ENCODE results near the gene HCRTR1. TPM values are rescaled to one million over a fixed set of nuclear protein-coding genes. Genes with fewer than 3 reads are reported as not detected.

The HCRTR1 gene
- total RNA-seq, 1 donor from 2014 or later = not detected

DNA sequence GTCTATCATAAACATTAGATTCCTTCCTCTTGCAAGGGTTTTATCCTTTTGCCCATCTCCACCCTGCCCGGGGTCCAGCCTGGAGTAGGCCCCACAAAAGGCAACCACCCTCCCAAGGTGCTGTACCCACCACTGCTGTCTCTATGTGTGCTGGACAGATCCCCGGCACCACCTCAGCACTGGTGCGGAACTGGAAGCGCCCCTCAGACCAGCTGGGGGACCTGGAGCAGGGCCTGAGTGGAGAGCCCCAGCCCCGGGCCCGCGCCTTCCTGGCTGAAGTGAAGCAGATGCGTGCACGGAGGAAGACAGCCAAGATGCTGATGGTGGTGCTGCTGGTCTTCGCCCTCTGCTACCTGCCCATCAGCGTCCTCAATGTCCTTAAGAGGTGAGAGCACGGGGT lies 5.9 kb downstream of the HCRTR1 start:
- intact Hi-C loops (cut with micrococcal nuclease) = no loop called here

DNA sequence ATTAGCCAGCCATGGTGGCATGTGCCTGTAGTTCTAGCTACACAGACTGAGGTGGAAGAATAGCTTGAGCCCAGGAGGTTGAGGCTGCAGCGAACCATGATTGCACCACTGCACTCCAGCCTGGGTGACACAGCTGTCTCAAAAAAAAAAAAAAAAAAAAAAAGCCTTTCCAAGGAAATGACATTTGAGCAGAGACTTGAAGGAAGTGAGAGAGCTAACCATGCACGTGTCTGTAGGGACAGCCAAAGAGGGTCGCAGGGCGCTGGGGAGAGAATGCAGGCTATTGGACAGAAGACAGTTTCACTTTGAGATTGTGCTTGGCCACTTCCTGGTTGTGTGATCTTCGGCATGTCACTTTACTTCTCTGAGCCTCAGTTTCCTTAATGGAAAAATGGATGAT lies 6.8 kb downstream of the HCRTR1 start:
- Mint-ChIP-seq H3K36me3 (ENCODE audit: low read depth) (peaks cover 15% of the 10 kb centered on the region), H3K27me3 (no peaks in the 10 kb centered on the region), H3K4me3 (no peak overlapping the region), H3K9me3 (no peaks in the 10 kb centered on the region), H3K27ac (no peak overlapping the region), H3K4me1 (peaks cover 9% of the 10 kb centered on the region)
- intact Hi-C loops (cut with micrococcal nuclease) = no loop called here
- DNase-seq = no peak

More for the DNA sequence above, 5.9 kb downstream of the HCRTR1 start:
- Mint-ChIP-seq H3K27me3 (peaks cover 9% of the 10 kb centered on the region), H3K36me3 (ENCODE audit: low read depth) (peaks cover 7% of the 10 kb centered on the region), H3K9me3 (no peaks in the 10 kb centered on the region), H3K27ac (no peak overlapping the region), H3K4me3 (no peak overlapping the region), H3K4me1 (peaks cover 9% of the 10 kb centered on the region)
- DNase-seq = no peak

- Mint-ChIP-seq H3K27me3 (no peaks in the 10 kb centered on the region), H3K27ac (no peak overlapping the region), H3K9me3 (no peaks in the 10 kb centered on the region), H3K4me3 (no peak overlapping the region), H3K4me1 (peaks cover 9% of the 10 kb centered on the region), H3K36me3 (ENCODE audit: low read depth) (peaks cover 21% of the 10 kb centered on the region)
- intact Hi-C loops (cut with micrococcal nuclease) = no loop called here
- no peak for DNase-seq
Observed at GRCh38 chr1:31624731-31625514, 7.4 kb downstream of the HCRTR1 start.

DNA sequence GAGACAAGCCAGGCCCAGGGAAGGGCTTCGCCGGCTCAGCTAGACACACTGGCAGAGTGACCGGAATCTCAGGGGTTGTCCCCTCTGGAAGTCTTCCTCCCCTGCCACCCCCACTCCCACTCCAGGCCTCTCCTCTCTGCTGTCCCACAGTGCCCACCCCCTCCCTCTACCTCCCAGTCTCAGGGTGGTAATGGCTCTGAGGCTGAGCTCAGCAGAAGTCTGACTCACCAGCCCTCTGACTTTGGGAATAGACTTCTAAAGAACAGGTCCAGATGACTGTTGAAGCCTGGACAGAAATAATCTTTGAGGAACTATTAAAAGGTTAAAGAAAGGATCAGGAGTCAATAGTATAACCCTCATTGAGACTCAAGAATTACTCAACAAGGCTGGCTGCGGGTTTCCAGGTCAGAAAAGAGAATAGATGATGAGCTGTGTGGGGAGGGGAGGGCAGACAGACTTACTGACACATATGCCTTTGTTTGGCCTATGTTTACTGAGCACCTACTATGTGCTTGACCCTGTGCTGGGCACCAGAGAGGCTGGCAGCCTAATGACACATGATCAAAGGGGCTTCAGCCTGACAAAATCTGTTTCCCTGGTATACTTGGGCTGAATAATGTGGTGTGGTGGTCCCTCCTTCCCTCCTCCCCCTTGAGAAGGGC lies 8.2 kb downstream of the HCRTR1 start:
- H3K27ac Mint-ChIP-seq = no peak overlapping the region
- H3K27me3 Mint-ChIP-seq = no peaks in the 10 kb centered on the region
- no peak for DNase-seq
- no peak overlapping the region for H3K4me3 Mint-ChIP-seq
- H3K4me1 Mint-ChIP-seq = peaks cover 9% of the 10 kb centered on the region
- peaks cover 27% of the 10 kb centered on the region for H3K36me3 Mint-ChIP-seq (ENCODE audit: low read depth)
- intact Hi-C loops (cut with micrococcal nuclease) = no loop called here
- H3K9me3 Mint-ChIP-seq = no peaks in the 10 kb centered on the region

- H3K4me3 Mint-ChIP-seq = no peak overlapping the region
- no peak for DNase-seq
- H3K9me3 Mint-ChIP-seq = no peaks in the 10 kb centered on the region
- no peak overlapping the region for H3K27ac Mint-ChIP-seq
- no peaks in the 10 kb centered on the region for H3K27me3 Mint-ChIP-seq
- intact Hi-C loops (cut with micrococcal nuclease) = no loop called here
- peaks cover 27% of the 10 kb centered on the region for H3K36me3 Mint-ChIP-seq (ENCODE audit: low read depth)
- H3K4me1 Mint-ChIP-seq = peaks cover 9% of the 10 kb centered on the region
Observed at GRCh38 chr1:31626223-31627207, 9.0 kb downstream of the HCRTR1 start.

DNA sequence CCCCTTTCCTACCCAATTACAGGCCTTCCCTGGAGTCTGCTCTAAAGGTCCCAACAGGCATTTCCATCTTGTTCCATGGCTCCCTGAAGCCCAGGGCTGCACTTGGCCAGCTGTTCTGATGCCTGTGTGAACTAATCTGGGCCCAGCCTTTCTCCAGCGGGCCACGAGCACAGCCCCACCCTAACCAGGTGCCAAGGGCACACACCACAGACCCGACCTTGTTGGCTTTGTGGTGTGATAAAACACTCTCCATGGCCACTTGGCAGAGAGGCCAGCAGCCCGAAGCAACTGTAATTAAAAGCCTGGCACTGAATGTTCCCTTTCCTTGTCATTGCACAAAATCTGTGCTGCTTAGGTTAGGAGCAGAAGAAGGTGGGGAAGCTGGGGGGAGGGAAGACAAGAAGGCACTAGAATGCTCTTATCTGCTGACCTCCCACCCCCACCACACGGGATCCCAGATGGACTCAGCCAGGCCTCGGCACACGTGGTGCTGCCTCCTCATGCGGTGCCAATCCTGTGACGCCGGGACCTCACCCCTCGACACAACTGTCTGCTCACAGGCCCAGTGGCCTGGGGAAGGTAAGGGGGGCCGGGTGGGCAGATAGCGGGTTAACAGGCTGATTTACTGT lies 9.9 kb downstream of the HCRTR1 start:
- Mint-ChIP-seq H3K9me3 (no peaks in the 10 kb centered on the region), H3K27ac (no peak overlapping the region), H3K27me3 (no peaks in the 10 kb centered on the region), H3K4me1 (peaks cover 9% of the 10 kb centered on the region), H3K36me3 (ENCODE audit: low read depth) (peaks cover 32% of the 10 kb centered on the region), H3K4me3 (no peak overlapping the region)
- intact Hi-C loops (cut with micrococcal nuclease) = no loop called here
- no peak for DNase-seq

GRCh38 chr1:31627930-31628559 lies 10.6 kb downstream of the HCRTR1 start:
- Mint-ChIP-seq H3K4me1 (peaks cover 9% of the 10 kb centered on the region), H3K9me3 (no peaks in the 10 kb centered on the region), H3K36me3 (ENCODE audit: low read depth) (peaks cover 35% of the 10 kb centered on the region), H3K27ac (no peak overlapping the region), H3K4me3 (no peak overlapping the region), H3K27me3 (no peaks in the 10 kb centered on the region)
- intact Hi-C loops (cut with micrococcal nuclease) = no loop called here
- DNase-seq = no peak

DNA sequence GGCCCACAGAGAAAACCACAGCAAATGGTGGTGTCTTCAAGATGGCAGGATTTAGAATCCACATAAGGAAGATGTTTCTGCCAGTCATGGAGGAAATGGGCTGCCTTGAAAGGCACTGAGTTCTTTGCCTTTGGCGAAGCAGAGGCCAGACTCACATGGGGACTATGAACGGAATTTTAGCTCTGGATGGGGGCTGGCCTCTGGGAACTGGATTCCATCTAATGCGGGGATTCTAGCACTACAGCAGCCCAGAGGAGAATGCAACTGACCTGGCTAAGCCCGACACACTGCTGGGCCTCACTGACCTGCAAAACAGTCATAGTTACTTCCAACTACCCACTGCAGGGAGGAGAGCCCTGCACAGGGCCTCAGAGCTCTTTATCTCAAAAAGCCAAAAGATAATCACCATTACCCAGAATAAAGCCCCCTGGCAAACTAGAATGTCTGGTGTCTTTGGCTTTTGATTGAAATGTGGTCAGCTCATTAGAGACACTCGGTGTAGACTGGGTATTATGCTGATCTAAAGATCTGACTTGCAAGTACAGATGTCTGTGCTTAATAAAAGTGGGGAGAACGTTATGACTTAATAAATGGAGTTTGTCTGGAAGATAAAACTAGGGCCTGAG lies 11.6 kb downstream of the HCRTR1 start:
- no peaks in the 10 kb centered on the region for H3K27me3 Mint-ChIP-seq
- H3K27ac Mint-ChIP-seq = no peak overlapping the region
- H3K9me3 Mint-ChIP-seq = no peaks in the 10 kb centered on the region
- peaks cover 32% of the 10 kb centered on the region for H3K36me3 Mint-ChIP-seq (ENCODE audit: low read depth)
- peaks cover 5% of the 10 kb centered on the region for H3K4me1 Mint-ChIP-seq
- no peak overlapping the region for H3K4me3 Mint-ChIP-seq
- intact Hi-C loops (cut with micrococcal nuclease) = no loop called here
- no peak for DNase-seq

DNA sequence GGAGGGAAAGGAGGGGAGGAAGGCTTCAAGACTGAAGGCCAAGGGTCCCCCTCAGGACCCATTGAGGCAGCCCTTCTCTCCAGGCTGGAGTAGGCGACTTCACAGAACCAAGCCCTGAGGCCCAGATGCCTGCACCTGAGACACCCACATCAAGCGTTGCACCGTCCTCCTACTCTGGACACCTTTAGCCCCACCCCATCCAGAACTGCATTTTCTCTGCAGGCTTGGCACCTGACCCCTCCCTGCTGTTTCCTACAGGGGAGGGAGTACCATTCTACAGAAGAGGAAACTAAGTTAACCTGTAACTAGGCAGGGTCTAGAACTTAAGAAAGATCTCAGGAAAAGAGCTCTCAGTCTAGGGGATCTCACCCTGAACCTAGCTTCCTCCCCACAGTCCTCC lies 15.2 kb downstream of the HCRTR1 start:
- H3K9me3 Mint-ChIP-seq = no peaks in the 10 kb centered on the region
- H3K27me3 Mint-ChIP-seq = no peaks in the 10 kb centered on the region
- peaks cover 36% of the 10 kb centered on the region for H3K36me3 Mint-ChIP-seq (ENCODE audit: low read depth)
- no peak overlapping the region for H3K27ac Mint-ChIP-seq
- H3K4me1 Mint-ChIP-seq = peaks cover 3% of the 10 kb centered on the region
- intact Hi-C loops (cut with micrococcal nuclease) = loop anchor here (1.0 kb wide), 1 partner anchor 68 kb away; no protein-coding TSS in a partner anchor
- no peak for DNase-seq
- no peak overlapping the region for H3K4me3 Mint-ChIP-seq

DNA sequence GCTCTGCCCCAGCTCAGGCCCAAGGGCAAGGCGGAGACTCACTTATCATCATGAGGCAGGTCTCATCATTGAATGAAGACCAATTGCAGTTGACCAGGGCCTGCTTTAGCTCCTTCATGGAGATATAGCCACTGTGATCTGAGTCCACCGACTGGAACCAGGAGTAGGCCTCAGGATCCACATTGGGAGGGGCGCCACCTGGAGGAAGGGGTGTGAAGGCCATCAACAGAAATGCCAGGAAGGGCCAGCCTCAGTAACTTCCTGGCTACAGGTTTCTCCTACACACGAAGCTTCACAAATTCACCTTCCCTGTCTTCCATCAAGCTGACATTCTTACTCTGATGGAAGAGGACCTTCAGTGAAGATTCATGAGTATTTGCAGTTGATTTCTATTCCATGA lies 15.6 kb downstream of the HCRTR1 start:
- peaks cover 35% of the 10 kb centered on the region for H3K36me3 Mint-ChIP-seq (ENCODE audit: low read depth)

DNA sequence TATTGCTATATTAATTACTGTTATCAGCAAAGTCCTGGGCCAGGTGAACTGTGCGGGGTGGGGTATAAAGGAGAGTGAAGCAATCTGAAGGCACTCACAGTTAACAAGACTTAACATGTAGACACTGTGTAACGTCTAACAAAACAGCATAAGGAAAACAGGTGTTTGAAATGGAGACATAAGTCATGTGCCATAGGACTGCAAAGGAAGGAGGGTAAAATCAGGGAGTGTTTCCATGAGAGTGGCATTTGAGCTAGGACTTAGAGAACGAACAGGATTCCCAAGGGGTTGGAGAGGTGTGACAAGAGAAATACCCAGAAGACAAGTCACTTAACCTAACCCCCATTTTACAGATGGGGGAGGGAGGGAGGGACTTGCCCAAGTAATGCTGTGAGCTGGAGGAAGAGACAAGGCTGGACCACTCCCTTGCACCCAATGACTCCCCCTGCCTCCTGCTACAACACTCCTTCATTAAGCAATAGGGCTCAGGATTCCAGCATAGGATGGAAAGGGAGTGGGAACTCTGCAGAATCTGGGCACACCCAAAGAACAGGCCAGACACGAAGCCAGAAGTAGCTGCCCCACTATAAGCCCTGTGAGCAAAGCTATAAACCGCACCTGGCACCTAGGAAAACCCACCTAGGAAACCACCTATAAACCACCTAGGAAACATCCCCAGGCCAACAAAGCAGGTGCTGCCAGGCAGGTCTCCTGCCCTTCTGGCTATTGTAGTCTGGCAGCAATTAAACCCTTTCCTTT lies 20.6 kb downstream of the HCRTR1 start:
- Mint-ChIP-seq H3K4me3 (no peak overlapping the region), H3K4me1 (peaks cover 10% of the 10 kb centered on the region), H3K36me3 (ENCODE audit: low read depth) (peaks cover 6% of the 10 kb centered on the region), H3K9me3 (no peaks in the 10 kb centered on the region), H3K27ac (no peak overlapping the region), H3K27me3 (no peaks in the 10 kb centered on the region)
- DNase-seq = no peak
- intact Hi-C loops (cut with micrococcal nuclease) = no loop called here

More for the DNA sequence above, 15.6 kb downstream of the HCRTR1 start:
- intact Hi-C loops (cut with micrococcal nuclease) = loop anchor here (1.0 kb wide), 1 partner anchor 69 kb away; no protein-coding TSS in a partner anchor
- H3K27ac Mint-ChIP-seq = no peak overlapping the region
- H3K9me3 Mint-ChIP-seq = no peaks in the 10 kb centered on the region
- no peaks in the 10 kb centered on the region for H3K27me3 Mint-ChIP-seq
- H3K4me1 Mint-ChIP-seq = peaks cover 7% of the 10 kb centered on the region
- no peak overlapping the region for H3K4me3 Mint-ChIP-seq
- DNase-seq = peak; percentile 75

DNA sequence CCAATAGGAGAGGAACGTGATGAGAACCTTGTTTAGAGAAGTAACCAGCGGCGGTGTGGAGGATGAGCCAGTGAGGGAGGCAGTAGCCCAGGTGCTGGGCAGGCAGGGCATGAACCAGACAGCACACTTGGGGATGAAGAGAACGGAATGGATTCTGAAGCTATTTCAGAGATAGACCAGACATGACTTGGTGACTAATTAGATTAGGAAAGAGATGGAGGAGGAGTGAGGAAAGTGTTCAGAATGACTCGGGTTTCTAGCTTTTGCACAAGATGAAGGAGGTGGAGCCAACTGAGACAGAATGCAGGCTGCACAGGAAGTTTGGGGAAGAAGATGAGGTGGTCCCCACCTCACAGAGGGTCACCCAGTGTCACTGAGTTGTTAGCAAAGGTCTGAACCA lies 22.1 kb downstream of the HCRTR1 start:
- H3K27me3 Mint-ChIP-seq = no peaks in the 10 kb centered on the region
- intact Hi-C loops (cut with micrococcal nuclease) = no loop called here
- DNase-seq = no peak
- no peak overlapping the region for H3K27ac Mint-ChIP-seq
- peaks cover 17% of the 10 kb centered on the region for H3K4me1 Mint-ChIP-seq
- no peaks in the 10 kb centered on the region for H3K9me3 Mint-ChIP-seq
- no peak overlapping the region for H3K4me3 Mint-ChIP-seq
- H3K36me3 Mint-ChIP-seq (ENCODE audit: low read depth) = peaks cover 5% of the 10 kb centered on the region
